Fibroblast of skin of left quadriceps (primary cell): ENCODE data around the gene BCO1.

ENCODE experiments used
- DNase-seq, 2 experiments: peaks; one replicate each; pipeline ENCODE4 v3.0.0-alpha.2; 2013; ENCODE audit warnings: low read depth in 2 of 2

Gene BCO1

DNA sequence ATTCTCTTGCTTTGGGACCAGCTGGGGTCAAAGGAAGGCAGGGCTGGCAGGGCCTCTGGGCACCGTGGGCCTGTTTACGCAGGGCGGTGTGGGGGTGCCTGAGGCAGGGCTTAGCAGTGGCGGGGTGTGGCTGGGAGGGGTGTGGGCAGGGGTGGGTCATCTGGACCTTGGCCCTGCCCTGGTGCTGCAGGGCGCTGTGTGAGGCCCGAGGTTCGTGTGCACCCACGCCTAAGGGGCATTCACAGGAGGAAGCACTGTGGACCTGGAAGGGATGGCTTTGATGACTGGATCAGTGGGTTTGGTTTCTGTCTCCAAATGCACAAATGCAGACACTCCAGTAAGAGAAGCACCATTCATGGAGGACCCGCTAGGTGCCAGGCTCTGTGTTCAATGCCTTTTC, 37.3 kb downstream of the BCO1 start:
- DNase-seq = no peak

DNA sequence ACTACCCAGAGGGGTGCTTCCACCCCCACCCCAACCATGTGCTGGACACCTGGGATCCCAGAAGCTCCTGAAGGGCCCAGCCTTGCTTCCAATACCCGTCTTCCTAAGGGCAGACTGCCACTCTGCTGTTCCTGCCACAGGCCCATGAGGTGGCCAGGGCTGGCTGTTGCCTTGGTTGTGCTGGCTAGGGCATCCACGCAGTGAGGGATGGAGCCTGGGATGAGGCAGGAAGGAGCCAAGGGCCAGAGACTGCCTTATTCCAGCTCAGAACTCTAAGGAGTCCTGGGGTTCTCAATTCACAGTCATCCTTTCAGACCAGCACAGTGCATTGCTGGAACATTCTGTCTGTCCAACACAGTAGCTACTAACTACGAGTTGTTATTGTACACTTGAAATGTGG, 37.8 kb downstream of the BCO1 start:
- no peak for DNase-seq

DNA sequence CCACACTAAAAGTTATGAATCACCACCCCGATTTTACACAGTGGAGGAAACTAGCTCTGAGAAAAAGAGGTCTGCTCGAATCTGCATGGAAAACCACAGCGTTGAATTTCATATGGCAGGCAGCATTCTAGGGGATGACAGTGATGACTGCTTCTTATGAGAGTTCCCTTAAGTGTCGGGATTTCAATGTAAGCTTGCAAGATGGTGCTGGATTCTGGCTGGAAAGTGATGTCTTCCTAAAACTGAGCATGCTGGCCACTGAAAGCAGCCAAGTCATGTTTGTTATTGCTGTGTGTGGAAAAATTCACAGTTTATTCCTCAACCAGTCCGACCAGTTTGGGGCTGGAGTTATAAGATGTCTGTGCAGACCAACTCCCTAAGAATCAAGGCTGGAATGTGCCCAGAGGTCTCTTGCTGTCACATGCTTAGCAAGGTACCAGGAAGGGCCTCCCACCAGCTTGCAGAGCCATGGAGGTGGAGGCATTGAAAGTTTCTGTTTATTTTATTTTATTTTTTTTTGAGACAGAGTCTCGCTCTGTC, 39.1 kb downstream of the BCO1 start:
- no peak for DNase-seq

DNA sequence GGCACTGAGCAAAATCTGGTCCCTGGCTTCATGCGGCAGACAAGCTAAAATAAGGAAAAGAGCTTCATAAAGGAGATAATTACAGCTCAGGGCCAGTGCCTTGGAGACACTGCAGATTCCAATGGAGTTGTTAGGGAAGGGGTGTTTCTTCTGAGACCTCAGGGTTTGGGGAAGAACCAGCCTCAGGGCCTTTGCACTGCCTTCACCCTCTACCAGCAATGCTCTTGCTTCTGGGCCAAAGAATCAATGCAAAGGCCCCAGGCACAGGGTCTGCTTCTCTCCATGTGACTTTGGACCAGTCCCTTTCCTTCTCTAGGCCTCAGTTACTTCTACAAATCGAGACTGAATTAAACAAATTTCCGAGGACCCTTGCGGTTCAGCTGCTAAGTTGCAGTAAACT, 40.0 kb downstream of the BCO1 start:
- no peak for DNase-seq

DNA sequence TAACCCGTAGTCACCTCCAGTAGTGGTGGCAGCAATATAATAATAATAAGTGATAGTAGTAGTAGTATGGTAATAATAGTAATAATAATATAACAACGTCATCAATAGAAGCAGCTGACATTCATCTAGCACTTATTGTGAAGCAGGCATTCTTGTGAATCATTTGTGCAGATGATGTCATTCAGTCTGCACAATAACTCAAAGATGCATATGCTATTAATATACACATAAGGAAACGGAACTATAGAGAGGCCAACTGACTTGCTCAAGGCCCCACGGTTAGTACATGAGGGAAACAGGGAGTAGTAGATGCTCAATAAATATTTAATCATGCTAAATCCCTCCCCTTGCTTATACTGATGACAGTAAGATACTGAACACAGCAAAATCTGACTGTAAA, 40.9 kb downstream of the BCO1 start:
- peak; percentile 6 to 19 for DNase-seq

DNA sequence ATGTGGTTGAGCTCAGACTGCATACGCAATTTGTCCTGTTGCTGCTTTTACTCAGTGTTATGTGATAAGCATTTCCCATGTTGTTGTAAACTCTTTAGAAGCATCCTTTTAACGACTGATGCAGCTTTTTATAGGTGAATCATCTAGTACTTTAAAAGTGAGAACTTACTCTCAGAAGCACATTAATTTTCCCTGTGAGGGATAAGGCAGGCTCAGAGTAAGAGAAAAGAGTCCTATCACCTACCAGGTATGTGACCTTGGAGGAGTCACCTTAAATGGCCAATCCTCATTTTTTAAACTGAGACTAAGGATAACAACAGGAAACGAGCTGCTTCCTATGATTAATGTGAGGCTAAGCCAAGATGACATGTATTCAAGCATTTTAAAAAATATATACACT, 41.9 kb downstream of the BCO1 start:
- no peak for DNase-seq

DNA sequence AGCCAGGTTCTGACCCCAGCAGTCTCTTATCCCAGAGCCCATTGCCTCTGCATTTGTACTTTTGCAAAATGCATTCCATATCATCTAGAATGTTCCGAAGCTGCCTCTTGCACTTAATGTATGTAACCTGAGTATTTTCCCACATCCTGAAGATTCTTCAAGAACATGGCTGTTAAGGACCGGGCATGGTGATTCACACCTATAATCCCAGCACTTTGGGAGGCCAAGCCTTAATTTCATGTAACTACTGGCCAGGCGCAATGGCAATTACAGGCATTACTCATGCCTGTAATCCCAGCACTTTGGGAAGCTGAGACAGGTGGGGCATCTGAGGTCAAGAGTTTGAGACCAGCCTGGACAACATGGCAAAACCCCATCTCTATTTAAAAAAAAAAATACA, 44.6 kb downstream of the BCO1 start:
- DNase-seq = no peak

DNA sequence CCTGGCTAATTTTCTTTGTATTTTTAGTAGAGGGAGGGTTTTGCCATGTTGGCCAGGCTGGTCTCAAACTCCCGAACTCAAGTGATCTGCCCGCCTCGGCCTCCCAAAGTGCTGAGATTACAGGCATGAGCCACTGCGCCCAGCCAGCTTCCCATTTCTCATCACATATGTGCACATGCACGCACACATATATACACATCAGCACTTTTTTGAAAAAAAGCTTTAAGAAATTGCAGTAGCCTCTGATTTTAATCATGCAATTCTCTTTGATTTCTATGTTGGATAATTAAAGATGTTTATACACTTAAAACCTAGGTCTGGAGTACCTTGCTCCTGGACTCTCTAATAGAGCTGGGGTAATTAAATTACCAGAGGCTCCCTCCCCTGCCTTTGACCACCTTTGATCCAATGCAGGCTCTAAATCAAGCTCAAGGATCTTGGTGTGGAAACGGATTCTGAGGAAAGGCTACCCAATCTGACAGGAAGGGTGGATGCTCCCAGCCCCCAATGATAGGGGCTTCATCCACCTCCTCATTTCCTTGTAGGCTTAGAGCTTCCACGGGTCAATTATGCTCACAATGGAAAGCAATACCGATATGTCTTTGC, 46.6 kb downstream of the BCO1 start:
- no peak for DNase-seq

DNA sequence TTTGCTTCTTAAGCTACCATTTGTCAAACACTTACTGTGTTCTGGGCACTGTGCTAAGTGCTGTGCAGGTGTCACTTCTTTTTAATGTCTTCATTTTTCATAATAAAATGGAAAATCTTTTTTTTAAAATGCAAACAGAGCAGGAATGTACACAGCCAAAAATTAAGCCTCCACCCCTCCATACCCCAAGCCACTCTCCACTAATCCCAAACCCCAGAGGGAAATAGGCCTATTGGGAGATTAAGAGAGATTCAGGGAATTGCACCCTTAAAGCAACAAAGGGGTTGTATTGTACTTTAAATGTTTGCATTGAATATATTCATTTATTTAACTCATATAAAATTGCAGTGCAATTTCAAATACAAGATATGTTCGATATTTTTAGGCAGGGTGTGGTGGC, 47.7 kb downstream of the BCO1 start:
- no peak for DNase-seq

DNA sequence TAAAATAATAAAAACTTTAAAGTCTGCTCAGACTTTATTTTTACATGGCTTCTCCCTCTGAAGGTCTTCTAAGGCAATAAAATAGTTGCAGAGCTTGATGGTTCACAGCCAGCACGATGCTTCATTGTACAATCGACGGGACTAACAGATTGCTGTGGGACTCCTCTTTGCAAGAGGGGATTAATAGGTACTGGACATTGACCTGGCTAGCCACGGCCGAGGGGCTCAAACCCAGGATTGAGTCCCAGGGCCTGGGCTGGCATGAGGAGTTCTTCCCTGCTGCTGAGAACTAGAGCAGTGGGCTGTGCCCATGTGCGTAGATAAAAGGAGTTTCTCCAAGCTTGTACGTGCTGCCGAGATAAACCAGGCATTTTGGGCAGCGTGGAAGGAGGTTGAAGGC, 52.6 kb downstream of the BCO1 start:
- no peak for DNase-seq

DNA sequence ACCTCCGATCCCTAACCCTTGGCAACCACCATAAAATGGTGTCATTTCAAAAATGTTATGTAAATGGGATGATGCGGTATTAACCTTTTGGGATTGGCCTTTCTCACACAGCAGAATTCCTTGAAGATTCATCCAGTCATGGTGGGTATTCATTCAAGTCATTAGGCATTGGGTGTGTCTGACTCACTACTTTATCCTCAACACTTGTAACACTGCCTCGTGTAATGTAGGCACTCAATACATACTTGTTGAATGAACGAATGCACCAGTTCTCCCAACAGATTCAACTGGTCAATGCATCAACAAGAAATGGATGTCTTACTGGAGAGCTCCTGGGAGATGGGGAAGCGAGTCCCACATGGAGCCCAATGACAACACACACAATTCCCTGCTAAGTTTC, 54.4 kb downstream of the BCO1 start:
- no peak for DNase-seq

DNA sequence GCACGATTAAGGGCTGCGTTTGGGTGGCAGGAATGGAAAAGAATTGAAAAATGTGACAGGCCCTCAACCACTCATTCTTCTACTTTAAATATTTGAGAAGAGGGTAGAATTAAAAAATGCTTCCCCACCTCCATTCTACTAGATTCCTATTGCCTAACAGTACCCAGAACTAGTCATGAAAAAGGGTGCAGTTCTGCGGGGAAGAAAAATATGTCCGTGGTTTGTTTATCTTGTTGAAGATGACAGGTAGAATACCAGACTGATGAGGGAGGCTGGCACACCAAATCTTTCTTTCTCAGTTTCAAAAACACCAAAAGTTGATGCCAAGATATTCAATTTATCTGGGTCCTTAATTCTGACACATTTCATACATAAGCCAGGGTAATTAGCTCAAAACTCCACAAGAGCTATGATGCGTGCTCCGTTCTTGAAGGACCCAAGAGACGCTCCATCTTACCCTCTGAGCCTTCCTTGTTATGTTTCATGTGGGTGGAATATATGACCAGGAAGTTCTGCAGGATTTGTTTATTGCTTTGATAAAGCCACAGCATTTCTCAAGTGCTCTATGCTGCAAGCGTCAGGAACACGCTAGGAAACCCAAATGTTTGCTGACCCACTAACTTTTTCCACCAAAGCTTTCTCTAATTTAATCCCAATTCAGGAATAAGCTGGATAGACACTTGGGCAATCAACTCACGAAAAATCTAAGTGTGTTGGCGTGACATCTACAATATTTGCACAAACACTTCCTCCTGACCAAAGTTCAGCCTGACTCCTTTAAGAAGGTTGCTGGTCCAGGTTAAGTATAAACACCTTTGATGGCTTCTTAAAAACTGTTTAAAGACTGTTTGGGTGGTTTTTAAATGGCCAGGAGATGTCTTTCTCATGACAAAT, 55.7 kb downstream of the BCO1 start:
- no peak for DNase-seq

DNA sequence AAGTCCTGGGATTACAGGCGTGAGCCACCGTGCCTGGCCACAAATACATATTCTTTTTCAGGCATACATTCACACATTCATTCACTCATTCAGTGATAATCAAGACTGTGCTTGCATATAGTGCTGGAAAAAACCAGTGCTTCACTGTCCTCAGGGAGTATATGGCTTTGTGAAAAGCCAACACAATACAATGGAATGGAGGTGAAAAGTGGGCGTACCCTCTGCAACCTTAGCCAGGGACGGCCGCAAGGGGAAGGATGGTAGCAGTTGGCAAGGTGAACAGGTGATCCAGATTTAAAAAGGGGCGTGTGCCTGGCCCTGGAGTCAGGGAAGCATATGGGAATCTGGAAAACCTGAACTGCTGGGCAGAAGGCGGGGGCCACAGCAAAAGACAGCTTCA, 58.1 kb downstream of the BCO1 start:
- DNase-seq = no peak

DNA sequence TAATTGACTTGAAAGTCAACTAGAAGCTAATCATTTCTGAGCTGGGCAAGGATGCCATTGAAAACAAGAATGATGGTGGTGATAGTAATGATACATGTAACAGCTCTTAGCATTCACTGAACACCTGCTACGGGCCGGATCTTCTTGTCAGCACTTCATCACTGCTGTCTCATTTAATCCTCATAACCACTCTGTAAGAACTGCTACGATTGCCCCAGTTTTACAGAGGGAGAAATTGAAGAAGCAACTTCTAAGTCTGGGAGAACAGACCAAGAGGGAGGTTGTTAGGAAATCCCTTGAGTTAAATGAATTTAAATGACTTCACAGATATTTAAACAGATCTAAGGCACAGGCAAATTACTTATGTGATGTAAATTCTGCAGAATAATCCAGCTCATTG, 69.3 kb downstream of the BCO1 start:
- no peak for DNase-seq

DNA sequence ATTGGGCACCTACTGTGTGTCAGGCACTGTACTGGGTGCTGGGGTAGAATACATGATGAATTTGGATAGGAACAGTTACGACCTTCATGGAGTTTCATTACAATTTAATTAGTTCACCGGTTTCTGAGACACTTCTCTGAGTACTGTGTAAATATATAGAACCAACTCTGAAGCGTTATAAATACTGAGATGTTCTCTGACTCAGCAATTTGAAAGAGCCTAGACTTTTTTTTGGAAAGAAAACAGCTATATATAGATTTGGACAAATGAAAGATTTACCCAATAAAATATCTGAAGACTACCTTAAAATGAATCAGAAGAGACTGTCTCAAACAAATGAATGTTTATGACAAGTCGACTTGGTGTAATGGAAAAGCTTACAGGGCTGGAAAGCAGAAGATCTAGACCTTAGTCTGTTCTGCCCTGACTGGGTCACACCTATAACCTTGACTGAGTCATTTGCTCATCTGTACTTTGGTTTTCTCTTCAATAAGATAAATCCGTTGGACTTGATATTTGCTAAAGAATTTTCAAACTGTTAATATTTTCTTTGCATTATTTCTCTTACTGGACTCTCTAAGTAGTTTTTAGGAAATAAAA, 71.7 kb downstream of the BCO1 start:
- no peak for DNase-seq

DNA sequence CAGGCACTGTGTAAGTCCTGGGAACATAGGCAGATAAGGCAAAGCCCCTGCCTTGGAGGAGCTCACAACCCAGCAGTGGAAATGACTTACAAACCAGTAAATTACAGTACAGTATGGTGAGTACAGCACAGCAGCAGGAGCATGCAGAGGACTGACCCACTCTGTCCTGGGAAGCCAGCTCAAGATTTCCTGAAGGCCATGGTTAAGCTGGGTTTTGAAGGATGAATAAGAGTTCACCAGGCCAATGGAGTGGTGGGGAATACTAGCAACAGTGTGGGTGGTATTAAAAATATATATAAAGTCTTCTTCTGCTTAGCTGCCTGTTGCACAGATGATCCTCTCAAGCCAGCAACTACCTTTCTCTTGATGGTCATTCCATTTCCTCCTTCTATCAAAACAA, 73.3 kb downstream of the BCO1 start:
- no peak for DNase-seq

DNA sequence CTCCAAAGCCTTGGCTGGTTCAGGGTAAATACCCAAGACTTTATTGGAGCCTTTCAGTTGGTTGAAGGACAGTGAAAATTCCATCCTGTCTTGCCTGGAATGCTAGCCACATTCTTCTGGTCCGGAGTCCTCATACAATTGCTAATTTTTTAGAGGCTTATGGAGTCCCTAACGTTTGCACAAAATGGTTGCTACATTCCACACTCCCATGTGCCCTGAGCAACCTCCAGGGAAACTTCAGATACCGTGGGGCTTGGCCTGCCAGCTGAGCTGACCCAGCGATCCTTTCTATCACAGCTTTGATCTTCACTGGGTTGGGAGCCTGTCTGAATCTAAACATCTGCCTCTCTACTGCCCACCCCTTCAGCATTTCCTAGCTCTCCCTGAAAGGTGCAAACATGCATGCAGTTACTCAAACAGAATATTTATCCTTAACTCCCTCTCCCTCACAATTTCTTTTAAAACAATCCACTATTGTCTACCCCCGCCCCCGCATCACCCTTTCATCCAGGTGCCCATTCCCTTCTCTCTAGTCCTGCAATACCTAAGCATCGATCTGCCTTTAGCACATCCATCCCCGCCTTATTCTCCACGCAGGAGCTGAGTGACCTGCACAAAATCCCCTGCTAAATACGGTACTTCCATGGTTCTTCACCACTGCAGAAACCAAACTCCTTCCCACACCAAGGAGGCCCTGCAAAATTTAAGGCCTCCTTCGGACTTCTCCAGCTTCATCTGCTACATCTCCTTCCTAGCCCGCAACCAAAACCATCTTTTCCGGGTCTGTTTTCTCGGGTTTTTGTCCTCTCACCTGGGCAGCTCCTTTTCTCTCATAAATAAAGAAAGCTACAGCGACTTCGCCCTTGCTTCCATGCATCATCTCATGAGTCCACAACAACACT, 75.5 kb downstream of the BCO1 start:
- DNase-seq = no peak

DNA sequence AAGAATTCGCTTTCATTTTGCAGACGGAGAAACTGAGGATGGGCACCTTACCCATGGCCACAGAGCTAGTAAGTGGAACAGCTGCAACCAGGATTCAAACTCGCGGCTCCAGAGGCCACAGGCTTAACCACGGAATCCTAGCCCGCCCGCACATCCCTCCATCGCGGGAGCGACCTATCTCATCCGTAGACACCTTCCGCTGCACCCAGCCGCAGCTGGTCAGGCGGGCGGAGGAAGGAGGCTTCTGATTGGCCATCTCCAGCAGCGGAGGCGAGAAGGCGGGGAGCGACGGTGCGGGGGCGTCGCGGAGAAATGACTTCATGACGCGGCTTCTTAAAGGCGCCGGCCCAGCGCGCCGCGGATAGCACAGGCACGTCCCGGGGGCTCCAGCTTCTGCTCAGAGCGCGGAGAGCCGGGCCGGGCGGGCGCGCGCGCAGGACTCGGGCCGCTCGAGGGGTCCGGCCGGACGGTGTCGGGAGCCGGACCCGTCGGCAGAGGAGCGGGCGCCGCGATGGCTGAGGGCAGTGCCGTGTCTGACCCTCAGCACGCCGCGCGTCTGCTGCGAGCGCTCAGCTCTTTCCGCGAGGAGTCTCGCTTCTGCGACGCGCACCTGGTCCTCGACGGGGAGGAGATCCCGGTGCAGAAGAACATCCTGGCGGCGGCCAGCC, 76.2 kb downstream of the BCO1 start, which contains the start of gene GAN:
TSS of gene GAN (plus strand) at position 360 of the 668 bp plus-strand sequence. CDS start at position 512, 152 bp downstream.
- DNase-seq = peak; percentile 88

DNA sequence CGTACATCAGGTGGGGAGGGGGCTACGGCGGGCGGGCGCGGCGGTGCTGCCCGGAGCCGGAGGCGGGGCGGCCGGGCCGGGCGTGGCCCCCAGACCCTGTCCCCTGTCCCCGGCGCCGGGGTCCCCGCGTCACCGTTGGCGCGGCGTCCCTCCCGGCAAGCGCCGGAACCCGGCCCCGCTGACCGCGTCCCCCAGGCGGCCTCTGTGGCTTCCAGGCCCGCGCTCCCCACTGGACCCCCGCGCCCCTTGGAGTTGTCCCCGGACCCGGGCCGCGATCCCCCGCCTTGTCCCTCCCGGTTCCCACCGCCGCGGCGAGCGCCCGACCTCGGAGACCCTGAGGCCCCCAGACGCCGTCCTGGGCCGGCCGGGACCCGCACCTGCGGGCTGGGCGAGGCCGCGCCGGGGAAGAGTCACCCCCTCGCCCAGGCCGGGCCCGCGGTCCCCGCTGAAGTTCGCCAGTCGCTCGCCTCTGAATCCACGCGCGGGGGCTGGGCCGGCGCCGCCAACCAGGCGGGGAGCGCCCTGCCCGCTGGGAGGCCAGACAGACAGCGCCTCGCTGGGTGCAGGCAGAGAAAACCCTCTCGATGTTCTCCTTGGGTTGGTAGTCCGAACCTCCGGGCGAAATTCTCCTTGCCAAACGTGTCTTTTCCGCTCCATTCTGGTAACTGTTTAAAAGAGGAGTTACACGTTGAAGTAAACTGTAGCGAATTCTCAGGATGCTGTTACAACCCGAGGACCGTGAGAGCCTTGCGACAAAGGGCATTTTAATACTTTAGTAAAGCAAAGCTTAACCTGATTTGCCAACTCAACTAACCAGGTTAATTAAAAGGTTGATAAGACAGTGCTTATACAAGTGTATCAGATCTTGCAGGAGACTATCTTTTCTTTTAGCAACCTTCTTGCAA, 77.0 kb downstream of the BCO1 start:
- DNase-seq = no peak

DNA sequence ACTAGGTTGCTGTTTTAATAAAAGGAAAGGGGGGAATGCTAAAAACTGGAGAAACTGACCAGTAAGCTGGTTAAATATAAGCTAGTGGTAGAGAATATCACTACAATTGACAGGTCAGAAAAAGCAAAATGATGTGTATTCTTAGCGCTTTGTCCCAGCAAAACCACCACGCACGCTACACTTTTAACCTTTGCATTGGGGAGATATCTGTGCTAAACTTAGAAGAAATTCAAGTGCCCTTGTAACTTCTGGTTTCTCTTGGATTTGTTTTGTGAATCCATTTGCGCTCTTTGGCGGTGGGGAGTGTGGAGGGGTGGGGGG, 77.6 kb downstream of the BCO1 start:
- DNase-seq = no peak
